ENCODE data around the gene IFNL3. TPM values are rescaled to one million over a fixed set of nuclear protein-coding genes. Genes with fewer than 3 reads are reported as not detected.

Gene IFNL3
- total RNA-seq, 1 experiment from 2014 or later: not detected

GRCh38 chr19:39196860-39197562 lies 47.8 kb downstream of the IFNL3 start, which contains the start of gene NCCRP1 (continued):
- TF ChIP-seq ZNF532 (CRISPR knock-in tag; IDR thresholded peaks at IDR 0.05; ENCODE audit: borderline replicate concordance) (no peak), RORB (CRISPR knock-in tag; IDR thresholded peaks at IDR 0.05) (no peak), TCF7 (CRISPR knock-in tag; IDR thresholded peaks at IDR 0.05; ENCODE audit: low read depth) (no peak; the same call in 1 of the 2 replicates), ZBTB43 (CRISPR knock-in tag; IDR thresholded peaks at IDR 0.05) (peak; percentile 86; the same call in 1 of the 2 replicates), ATF2 (CRISPR knock-in tag; IDR thresholded peaks at IDR 0.05; ENCODE audit: borderline replicate concordance, low read depth) (no peak; the same call in 1 of the 2 replicates), AR (CRISPR knock-in tag; IDR thresholded peaks at IDR 0.05) (no peak), TEAD4 (CRISPR knock-in tag; IDR thresholded peaks at IDR 0.05) (peak; percentile 24; the same call in 1 of the 2 replicates), TP53 (CRISPR knock-in tag; IDR thresholded peaks at IDR 0.05) (peak; percentile 53; the same call in 1 of the 2 replicates), ZBTB21 (CRISPR knock-in tag; IDR thresholded peaks at IDR 0.05; ENCODE audit: borderline replicate concordance) (no peak), SOX15 (CRISPR knock-in tag; IDR thresholded peaks at IDR 0.05) (no peak), MXD4 (CRISPR knock-in tag; IDR thresholded peaks at IDR 0.05; ENCODE audit: borderline replicate concordance) (no peak), NFATC4 (CRISPR knock-in tag; IDR thresholded peaks at IDR 0.05) (no peak), CREB1 (CRISPR knock-in tag; IDR thresholded peaks at IDR 0.05) (no peak), AFF4 (CRISPR knock-in tag; IDR thresholded peaks at IDR 0.05; ENCODE audit: borderline replicate concordance) (no peak)
- TF ChIP-seq, protein P1, sequence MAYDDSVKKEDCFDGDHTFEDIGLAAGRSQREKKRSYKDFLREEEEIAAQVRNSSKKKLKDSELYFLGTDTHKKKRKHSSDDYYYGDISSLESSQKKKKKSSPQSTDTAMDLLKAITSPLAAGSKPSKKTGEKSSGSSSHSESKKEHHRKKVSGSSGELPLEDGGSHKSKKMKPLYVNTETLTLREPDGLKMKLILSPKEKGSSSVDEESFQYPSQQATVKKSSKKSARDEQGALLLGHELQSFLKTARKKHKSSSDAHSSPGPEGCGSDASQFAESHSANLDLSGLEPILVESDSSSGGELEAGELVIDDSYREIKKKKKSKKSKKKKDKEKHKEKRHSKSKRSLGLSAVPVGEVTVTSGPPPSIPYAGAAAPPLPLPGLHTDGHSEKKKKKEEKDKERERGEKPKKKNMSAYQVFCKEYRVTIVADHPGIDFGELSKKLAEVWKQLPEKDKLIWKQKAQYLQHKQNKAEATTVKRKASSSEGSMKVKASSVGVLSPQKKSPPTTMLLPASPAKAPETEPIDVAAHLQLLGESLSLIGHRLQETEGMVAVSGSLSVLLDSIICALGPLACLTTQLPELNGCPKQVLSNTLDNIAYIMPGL (CRISPR knock-in tag; IDR thresholded peaks at IDR 0.05): 0 out of 2 replicates have a peak, but pooled peaks have one; percentile 44
- TF ChIP-seq, protein P2, sequence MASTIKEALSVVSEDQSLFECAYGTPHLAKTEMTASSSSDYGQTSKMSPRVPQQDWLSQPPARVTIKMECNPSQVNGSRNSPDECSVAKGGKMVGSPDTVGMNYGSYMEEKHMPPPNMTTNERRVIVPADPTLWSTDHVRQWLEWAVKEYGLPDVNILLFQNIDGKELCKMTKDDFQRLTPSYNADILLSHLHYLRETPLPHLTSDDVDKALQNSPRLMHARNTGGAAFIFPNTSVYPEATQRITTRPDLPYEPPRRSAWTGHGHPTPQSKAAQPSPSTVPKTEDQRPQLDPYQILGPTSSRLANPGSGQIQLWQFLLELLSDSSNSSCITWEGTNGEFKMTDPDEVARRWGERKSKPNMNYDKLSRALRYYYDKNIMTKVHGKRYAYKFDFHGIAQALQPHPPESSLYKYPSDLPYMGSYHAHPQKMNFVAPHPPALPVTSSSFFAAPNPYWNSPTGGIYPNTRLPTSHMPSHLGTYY (CRISPR knock-in tag; IDR thresholded peaks at IDR 0.05): no peak
- TF ChIP-seq, protein P3, sequence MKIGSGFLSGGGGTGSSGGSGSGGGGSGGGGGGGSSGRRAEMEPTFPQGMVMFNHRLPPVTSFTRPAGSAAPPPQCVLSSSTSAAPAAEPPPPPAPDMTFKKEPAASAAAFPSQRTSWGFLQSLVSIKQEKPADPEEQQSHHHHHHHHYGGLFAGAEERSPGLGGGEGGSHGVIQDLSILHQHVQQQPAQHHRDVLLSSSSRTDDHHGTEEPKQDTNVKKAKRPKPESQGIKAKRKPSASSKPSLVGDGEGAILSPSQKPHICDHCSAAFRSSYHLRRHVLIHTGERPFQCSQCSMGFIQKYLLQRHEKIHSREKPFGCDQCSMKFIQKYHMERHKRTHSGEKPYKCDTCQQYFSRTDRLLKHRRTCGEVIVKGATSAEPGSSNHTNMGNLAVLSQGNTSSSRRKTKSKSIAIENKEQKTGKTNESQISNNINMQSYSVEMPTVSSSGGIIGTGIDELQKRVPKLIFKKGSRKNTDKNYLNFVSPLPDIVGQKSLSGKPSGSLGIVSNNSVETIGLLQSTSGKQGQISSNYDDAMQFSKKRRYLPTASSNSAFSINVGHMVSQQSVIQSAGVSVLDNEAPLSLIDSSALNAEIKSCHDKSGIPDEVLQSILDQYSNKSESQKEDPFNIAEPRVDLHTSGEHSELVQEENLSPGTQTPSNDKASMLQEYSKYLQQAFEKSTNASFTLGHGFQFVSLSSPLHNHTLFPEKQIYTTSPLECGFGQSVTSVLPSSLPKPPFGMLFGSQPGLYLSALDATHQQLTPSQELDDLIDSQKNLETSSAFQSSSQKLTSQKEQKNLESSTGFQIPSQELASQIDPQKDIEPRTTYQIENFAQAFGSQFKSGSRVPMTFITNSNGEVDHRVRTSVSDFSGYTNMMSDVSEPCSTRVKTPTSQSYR (CRISPR knock-in tag; IDR thresholded peaks at IDR 0.05): no peak
